GM19240 (cell line): ENCODE data around the gene TWIST1.

Experiments used
- DNase-seq: peaks from one replicate; pipeline ENCODE4 v3.0.0; 2011; ENCODE audit warnings: low spot score; ENCODE audit not compliant: insufficient read length

The TWIST1 gene

DNA sequence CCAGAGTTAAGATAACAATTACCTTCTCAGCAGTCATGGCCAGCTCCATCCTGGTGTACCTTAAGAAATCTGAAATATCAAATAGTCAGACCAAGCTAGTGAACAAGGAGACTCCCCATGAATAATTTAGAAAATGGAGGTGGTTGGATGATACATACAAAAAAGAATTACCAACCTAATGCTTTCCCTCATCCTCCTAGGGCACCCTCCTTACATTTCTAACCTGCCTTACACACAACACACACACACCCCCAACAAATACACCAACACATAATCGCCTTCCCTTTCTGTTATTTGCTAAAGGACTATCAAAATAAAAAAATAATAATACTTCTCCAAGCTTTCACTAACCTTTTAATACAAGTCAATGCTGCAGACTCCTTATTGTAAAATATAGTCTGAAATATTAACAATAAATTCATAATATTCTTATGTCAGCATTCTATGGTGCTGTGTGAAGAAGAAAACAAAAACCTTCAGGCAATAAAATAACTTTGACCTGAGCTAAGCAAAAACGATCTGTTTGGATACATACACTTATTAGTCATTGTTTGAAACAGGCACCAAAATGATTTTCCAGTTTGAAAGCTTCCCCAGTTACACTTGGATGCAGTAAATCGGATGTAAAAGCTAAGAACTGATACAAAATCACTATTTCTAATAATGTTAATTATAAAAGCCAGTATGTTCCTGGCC lies 3.4 kb downstream of the TWIST1 start:
- no peak for DNase-seq

DNA sequence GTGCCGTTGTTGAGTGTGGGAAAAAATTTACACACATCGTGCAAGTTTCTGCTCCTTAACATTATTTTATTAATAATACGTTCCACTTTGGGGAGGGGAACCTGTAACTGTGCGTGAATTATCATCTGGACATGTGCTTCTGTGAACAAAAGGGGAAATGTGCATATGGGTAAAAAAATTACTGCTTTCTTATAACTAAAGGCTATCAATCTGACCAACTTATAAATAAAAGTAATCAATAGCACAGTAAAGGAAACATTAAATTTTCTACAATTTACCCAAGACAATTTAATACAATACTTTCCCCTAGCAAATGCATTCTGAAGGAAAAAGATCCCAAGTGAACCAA lies 4.5 kb downstream of the TWIST1 start:
- DNase-seq = no peak

DNA sequence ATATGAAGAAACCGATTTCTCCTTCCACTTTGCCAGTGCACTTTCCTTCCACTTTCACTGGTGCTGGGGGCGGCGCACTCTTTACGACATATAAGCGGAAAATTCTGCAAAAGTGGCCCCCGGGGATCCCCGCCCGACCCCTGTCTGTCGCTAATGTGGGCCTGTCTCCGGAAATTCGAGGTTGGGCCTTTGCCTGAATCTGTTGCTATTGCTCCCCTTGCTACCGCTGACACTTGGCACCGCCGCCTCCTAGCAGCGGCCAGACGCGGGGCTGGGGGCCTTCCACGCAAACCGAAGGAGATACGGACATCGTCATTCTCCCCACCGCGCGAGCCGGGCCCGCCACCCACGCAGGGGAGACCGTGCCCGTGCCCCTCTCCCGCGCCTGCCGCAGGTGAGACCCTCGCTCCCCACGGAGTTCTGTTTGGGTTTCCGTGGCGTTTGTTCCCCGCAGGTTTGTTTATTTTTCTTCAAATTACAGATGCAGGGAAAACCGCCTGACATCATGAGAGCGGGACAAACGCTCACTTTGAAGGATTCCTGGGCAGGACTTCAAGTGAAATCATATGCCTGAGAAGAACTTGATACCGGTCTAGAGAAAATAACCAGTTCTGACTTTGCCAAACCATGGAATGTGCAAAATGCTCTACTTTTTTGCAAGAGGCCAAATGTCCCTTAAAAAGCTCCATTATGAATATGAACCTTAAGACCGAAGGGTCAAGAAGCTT lies 5.0 kb downstream of the TWIST1 start:
- no peak for DNase-seq

DNA sequence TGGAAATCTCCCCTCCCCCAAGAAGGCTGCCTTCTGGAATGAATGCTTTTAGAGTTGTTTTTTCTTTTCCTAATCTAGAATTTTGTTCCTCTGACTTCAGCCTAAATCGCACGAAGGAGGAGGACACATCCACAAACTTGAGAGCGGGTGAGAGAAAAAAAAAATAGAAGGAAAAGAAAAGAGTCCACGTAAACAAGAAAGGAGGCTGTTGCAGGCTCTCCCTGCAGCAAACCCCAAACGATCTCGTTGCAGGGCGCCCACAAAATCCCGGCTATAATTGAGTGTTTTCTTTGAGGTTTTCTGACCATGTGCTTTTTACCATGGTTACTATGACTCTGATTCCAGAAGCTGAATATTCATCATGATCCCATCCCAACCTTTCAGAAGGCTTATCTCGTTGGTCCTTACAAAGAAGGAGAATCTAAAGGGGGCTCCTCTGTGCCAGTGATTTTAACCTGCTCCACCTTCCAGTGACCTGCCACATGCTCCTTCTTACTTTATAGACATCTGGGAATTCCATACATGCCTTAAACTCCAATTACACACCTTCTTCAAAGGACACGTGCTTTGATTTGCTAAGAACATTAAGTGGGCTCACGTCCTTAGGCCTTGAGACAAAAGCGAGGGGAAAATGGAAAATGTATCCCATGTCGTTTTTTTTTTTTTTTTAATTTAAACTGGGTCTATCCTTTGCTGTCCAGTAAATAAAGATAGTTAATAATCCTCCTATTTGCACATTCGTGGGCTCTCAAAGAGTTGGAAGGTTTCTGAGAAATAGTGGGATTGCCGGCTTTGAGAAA lies 5.8 kb downstream of the TWIST1 start:
- no peak for DNase-seq

DNA sequence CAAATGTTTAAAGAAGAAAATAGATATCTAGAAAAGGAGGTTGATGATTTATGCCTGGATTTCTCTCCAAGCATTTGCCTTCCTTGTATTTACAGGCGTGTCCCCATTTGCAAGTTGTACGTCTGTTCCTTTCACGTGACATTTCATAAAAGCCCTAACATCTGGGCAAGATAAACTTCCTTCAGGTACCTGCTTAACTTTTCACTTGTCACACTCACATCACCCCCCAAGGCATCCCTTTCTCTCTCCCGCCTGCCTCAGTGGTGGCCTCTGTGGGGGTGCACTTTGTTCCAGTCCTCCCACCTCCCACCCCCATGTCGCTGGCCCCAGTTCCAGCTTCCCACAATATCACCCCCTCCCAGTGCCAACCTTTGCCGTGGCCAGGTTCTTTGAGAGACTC lies 6.7 kb downstream of the TWIST1 start:
- DNase-seq = no peak

DNA sequence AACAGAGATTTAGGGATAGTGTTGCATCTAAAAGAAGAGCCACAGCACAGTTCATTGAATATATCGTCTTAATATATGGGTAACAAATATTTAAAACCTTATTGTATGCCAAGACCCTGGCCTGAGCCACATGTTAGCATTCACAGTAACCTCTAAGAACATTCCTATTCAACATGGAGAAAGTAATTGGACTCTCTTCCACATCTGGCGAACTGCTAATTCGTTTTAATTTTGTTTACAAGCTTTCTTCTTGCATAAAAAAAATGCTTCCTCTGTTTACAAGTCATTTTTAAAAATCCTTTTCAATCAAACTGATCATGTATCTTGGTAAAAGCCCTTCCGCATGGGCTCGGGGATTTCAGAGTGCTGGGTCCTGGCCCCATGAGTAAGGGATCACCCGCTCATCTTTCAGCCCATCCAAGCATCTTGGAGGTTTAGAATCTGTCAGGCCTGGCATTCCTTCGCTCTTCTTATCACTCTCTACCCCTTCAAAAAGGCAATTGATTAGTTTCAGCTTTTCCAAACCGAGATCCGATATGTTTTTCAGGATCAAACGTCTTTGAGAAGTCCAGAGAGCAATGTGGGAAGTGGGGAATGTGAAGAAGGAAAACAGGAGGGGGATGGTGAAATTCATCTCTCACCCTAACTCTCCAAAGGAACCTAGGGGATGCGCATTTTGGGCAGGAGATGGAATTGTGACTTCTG lies 7.3 kb downstream of the TWIST1 start:
- no peak for DNase-seq

DNA sequence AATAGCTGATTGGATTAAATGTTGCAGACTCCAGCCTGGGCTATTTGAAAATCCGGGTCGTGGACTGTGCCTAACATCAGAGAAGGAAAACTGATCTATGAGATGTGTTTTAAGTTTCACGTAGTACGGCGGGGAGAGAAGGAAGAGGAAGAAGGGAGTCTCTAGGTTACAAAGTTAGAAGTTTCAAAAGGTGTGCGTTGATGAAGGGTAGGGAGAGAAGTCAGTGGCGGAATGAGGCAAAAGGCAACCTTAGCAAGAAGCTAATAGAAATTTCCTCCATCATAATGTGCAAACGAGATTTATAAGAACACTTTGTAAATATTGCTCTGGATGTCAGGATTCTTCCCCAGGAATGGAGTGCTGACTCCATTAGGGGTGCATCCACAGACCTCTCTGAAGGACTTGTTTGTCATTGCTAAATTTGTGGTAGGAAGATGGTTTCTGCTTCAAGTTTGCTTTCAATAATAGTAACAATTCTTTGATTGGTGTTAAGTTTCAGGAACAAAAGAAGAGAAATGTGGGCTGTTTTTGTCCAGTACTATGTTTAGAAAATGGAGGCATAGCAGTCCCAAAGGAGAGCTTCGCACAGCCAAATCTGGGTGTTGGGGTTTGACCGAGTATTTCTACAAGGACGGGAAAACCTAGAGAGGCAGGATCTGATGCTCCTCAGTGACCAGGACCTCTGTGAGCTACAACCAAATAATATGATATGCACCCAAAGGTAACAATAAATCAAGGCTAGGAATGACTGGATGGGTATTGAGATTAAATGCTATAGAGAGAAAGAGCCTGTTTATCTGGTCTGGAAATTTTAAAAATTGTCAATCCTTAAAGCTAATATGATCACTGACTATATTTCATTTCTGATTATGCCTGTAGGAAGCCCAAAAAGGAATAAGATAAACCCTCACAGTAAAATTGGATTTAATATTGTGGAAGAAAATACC lies 8.2 kb downstream of the TWIST1 start:
- DNase-seq = no peak

DNA sequence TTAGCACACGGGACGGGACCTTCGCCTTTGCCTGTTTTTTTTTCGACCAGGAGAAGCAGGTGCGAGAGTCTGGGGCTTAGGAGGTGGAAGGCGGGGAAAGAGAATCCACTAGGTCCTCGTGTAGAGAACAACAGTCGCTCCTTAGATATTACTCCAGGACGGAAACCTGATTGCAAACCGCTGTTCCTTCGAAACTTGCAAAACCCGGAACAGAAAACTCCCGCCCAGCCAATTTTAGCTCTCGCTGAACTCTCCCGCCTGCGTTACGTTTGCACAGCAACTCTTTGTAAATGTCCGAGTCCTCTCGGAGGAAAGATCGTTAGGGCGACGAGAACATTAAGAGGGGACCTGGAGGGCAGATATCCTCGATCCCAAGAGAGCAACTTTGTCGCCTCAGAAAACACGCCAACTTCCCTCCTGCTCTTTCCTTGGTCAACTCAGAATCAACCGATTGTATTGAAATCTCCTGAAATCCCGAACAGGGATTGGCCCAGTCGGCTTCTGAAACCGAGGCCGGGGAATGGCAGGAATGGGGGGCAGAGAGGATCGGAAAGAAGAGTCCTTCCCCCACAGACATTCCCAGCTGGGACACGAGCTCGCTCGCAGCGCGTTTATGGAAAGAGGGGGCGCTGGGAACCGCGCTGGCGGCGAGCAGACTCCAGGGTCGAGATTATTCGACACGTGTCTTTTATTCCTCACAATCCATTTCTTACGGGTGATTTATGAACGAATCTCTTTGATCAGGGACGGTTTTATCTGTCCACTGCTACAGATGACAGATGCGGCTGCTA lies 9.9 kb downstream of the TWIST1 start:
- no peak for DNase-seq

DNA sequence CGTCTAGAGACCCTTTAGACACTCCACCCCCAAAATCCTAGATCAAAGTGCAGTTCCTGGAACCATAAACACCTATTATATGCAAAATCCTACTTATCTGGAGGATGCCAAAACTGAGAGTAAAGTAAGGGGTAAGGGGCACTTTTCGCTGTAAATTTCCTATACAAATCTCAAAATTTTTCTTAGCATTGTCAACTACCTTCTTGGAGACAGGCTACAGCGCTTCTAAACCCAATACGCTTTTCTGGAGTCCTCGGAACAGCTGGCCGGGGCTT lies 10.4 kb downstream of the TWIST1 start:
- no peak for DNase-seq

DNA sequence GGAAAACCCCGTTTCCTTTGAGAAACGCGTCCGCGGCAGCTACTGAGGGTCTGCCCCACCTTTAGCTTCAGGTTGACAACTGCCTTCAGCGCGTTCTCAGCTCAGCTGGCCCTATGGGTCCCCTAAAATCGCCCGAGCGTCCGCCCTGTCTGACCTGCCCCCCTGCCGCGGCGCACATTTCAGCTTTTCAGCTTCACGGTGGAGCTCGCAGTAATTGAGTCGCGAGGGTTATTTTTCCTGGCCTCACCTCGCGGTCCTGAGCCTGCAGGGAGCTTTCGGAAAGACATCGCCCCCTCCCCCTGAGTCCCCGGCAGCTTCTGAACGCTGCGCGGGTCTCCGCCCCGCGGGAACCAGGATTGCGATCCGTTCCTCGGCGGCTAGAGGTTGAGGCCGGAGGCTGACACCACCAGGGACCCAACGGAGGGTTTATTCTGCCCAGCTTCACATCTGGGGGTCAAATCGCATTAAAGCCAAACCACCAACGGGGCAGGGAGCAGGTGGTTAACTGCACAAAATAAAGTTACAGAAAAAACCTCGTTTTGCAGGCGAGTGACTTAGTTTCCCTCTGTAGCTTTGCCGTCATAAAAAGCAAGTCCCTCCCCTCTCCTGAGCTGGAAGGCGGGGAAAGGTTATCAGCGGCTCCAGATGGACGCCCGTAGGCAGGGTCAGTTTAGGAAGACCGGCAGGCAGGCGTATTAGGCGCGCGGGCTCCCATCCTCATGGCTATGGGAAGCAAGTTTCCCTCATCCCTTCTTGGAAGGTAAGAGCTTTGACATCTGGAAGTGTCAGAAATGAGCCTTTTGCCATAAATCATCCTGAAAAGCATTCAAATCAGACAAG lies 11.0 kb downstream of the TWIST1 start:
- DNase-seq = no peak

DNA sequence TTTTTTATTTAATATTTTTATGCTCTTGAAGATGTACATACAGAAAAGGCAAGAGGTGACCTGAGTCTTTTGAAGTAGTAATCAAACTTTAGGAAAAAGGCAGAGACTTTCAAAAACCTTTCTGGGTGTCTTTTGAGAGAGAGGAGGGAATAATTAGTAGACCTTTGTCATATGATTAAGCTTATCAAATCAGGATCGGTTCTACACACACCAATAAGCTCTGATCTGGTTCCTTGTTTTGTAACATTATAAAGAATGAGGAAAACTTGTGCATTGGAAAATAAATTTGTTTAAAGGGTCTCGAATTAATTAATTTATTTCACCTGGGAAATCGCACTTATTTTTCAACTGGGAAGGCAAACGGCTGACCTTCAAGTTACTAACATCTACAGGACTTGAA lies 11.9 kb downstream of the TWIST1 start:
- no peak for DNase-seq

DNA sequence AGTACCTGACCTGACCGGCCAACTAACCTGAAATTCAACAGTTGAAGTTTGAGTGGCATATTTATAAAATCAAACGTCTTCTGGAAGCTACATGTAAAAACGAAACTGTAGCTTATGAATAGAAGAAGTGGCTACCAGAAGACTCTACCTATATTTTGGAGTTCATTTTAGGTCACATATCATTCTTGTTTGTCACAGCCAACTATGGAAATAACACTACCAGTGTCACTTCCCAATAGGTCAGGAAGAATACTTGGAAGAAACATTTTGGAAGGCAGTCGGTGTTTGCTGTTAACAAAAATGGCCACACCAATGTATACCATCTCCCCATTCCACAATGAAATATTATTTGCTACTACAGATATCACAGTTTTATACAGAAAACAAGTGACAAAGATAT lies 12.6 kb downstream of the TWIST1 start:
- no peak for DNase-seq

DNA sequence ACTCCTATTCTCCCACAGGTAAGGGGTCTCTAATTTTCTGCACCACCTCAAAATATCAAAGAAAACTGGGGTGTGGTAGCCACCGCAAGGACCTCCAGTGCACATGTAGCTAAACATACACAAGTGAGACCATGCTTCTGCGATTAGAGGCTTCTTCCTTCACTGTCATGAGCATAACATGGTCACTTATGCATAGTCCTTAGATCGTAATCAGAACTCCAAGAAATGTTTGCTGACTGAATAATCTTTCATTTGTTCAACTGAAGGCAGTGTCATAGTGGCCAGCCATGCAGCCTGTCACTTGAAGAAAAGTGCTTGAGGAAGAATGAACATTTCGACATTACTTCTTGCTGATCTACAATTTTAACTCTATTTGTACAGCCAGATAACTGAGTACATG lies 14.6 kb downstream of the TWIST1 start:
- no peak for DNase-seq

DNA sequence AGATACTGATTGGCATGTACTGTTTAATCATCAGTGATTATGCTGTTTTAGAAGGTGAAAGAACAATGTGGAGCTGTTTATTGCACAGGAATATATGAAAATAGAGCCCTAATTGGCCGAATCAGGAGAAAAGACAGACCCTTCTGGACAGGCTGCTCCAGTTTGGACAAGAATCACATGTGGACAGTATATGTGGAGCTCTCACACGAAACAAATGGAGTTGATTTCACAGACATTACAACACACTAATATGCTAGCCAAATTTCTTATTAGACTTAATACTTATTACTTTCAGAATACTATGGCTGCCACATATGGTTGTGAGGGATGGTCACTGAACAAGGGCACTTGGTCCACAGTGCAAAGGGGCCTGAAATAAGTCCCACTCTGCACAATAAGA lies 15.5 kb downstream of the TWIST1 start:
- DNase-seq = no peak

DNA sequence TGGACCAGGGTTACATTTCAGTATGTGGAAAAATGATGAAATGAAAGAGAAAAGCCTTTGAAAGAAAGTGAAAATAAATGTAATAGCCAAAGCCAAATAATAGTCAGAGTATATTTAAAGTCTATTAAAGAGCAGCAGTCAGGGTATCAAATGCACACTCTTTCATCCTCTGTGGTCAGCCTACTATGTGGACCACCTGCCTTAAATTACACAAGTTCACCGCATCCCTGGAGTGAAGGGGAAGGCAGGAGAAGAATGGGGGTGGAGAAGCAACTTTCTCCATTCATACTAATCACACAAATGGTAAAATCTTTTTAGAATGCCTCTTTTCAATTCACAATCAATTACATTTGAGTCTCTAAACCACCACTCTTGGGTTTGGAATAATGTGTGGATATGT lies 16.0 kb downstream of the TWIST1 start:
- no peak for DNase-seq

DNA sequence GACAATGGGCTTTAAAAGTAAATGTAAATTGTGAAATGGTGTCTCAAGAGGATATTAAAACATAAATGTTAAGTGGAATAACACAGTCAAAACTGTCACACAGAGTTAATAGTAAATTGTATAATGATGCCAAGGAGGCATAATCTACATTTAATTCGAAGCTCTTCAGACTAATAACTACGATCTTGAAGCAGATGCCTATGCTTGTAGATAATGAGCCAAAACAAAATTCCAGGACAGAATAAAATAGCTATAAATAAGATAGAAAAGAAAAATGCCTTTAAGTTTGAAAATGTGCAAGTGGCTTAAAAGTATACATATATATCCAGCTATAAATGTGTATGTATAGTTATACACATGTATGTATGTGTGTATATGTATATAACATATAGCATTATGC lies 17.5 kb downstream of the TWIST1 start:
- no peak for DNase-seq

DNA sequence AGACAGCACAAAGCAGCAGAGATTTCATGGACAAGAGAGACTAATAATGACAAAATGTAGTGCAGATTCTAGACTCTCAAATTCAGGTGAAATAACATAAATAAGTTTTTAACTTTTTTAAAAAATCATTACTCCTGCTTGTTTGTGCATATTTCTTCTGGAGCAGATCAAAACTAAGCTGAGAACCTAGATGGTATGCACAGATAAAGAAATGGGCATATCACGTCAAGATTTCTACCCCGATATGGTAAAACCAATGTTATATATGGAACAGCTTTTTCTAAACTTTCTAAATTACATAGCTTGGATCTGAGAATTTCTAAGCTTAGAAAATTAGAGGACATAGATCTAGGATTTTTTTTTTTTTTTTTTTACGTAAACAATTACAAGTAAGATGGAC lies 18.2 kb downstream of the TWIST1 start:
- DNase-seq = no peak

DNA sequence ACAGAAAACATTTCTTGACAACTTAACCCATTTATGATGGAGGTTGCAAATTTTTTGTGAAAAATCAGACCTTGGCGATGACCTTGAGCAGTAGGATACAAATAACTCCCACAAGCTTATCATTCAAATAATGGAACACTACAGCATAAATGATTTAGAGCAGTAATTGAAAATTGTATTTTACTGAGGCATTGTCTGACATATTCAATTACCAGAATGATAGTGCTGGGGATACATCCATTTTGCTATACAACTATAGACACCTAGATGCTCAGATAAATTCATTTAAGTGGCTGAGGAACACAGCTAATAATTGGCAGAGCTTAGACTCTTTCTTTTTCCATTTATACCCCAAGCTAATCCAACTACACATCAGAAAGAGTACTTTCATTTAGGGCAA lies 18.9 kb downstream of the TWIST1 start:
- no peak for DNase-seq
